Mesenchymal stem cell (in vitro differentiated cells and primary cell): ENCODE measurements around the gene ELFN1.

Experiments
- DNase-seq: peaks from one replicate; pipeline ENCODE4 v3.0.0-alpha.2; 2013
- H2AFZ ChIP-seq: one replicate; pipeline ENCODE4 v1.6.1; 2013; ENCODE audit warnings: low read depth, mild to moderate bottlenecking, control low read depth, inconsistent platforms, low read length, moderate library complexity
- H2AK5ac ChIP-seq: 2 replicates; pipeline ENCODE4 v1.6.1; 2013; ENCODE audit warnings: low read length, moderate library complexity, mild to moderate bottlenecking, inconsistent platforms; ENCODE audit not compliant: severe bottlenecking
- H2BK120ac ChIP-seq: one replicate; pipeline ENCODE4 v1.6.1; 2013; ENCODE audit warnings: low read depth, mild to moderate bottlenecking, inconsistent platforms, low read length, moderate library complexity
- H2BK12ac ChIP-seq, 2 experiments: one replicate each; pipeline ENCODE4 v1.6.1; 2013; ENCODE audit warnings: inconsistent platforms in 2 of 2, low read length in 2 of 2, mild to moderate bottlenecking in 2 of 2, moderate library complexity in 2 of 2, control low read depth in 1 of 2
- H2BK15ac ChIP-seq: one replicate; pipeline ENCODE4 v1.6.1; 2013; ENCODE audit warnings: mild to moderate bottlenecking, low read depth, inconsistent platforms; ENCODE audit not compliant: poor library complexity, severe bottlenecking
- H2BK5ac ChIP-seq: 2 replicates; pipeline ENCODE4 v1.6.1; 2013; ENCODE audit warnings: low read depth, mild to moderate bottlenecking, low read length, control low read depth, inconsistent platforms; ENCODE audit not compliant: poor library complexity, severe bottlenecking
- H3K14ac ChIP-seq, 2 experiments: one replicate each; pipeline ENCODE4 v1.6.1; 2013; ENCODE audit warnings: inconsistent platforms in 2 of 2, low read length in 2 of 2, control low read depth in 1 of 2, mild to moderate bottlenecking in 1 of 2, moderate library complexity in 1 of 2
- H3K18ac ChIP-seq, 2 experiments: one replicate each; pipeline ENCODE4 v1.6.1; 2013; ENCODE audit warnings: inconsistent platforms in 2 of 2, low read length in 2 of 2, control low read depth in 1 of 2, low read depth in 1 of 2, mild to moderate bottlenecking in 1 of 2
- H3K23ac ChIP-seq, 2 experiments: one replicate each; pipeline ENCODE4 v1.6.1; 2013; ENCODE audit warnings: inconsistent platforms in 2 of 2, low read length in 2 of 2, mild to moderate bottlenecking in 2 of 2, moderate library complexity in 2 of 2, control low read depth in 1 of 2
- H3K27ac ChIP-seq: 2 replicates; pipeline ENCODE4 v1.5.1; 2013; ENCODE audit warnings: mild to moderate bottlenecking, moderate library complexity, low read length, control low read depth, inconsistent platforms; ENCODE audit not compliant: poor library complexity, severe bottlenecking
- H3K27me3 ChIP-seq, 2 experiments: 2 replicates each; pipeline versions ENCODE4 v1.6.1 to v1.7.0; 2013; ENCODE audit warnings: low read length in 2 of 2, mild to moderate bottlenecking in 2 of 2, moderate library complexity in 2 of 2, control low read depth in 1 of 2, inconsistent platforms in 1 of 2; ENCODE audit not compliant: control insufficient read depth in 1 of 2, insufficient read depth in 1 of 2
- H3K36me3 ChIP-seq, 2 experiments: 2 replicates each; pipeline versions ENCODE4 v1.6.1 to v1.7.0; 2013; ENCODE audit warnings: low read length in 2 of 2, control low read depth in 1 of 2, inconsistent platforms in 1 of 2, low read depth in 1 of 2, mild to moderate bottlenecking in 1 of 2; ENCODE audit not compliant: insufficient read depth in 2 of 2, control insufficient read depth in 1 of 2
- H3K4ac ChIP-seq, 2 experiments: one replicate each; pipeline ENCODE4 v1.6.1; 2013; ENCODE audit warnings: inconsistent platforms in 2 of 2, low read length in 2 of 2, mild to moderate bottlenecking in 2 of 2, moderate library complexity in 2 of 2, control low read depth in 1 of 2, low read depth in 1 of 2
- H3K4me1 ChIP-seq: 2 replicates; pipeline ENCODE4 v1.6.1; 2013; ENCODE audit warnings: low read depth, low read length, control low read depth; ENCODE audit not compliant: control insufficient read depth, insufficient read depth
- H3K4me2 ChIP-seq: 2 replicates; pipeline ENCODE4 v1.6.1; 2013; ENCODE audit warnings: low read length, mild to moderate bottlenecking, inconsistent platforms; ENCODE audit not compliant: poor library complexity, severe bottlenecking
- H3K4me3 ChIP-seq, 2 experiments: 2 replicates each; pipeline versions ENCODE4 v1.5.1 to v1.7.0; 2013; ENCODE audit warnings: low read length in 2 of 2, mild to moderate bottlenecking in 2 of 2, control low read depth in 1 of 2, low read depth in 1 of 2; ENCODE audit not compliant: insufficient read depth in 1 of 2
- H3K79me1 ChIP-seq: replicated peaks from 2 replicates; pipeline ENCODE4 v1.6.1; 2013; ENCODE audit warnings: mild to moderate bottlenecking, control low read depth, low read length, inconsistent platforms; ENCODE audit not compliant: poor library complexity, severe bottlenecking
- H3K9ac ChIP-seq: 2 replicates; pipeline ENCODE4 v1.7.0; 2013; ENCODE audit warnings: mild to moderate bottlenecking, low read length, moderate library complexity
- H3K9me3 ChIP-seq: 2 replicates; pipeline ENCODE4 v1.7.0; 2013; ENCODE audit warnings: mild to moderate bottlenecking, low read length; ENCODE audit not compliant: control insufficient read depth
- H4K8ac ChIP-seq: one replicate; pipeline ENCODE4 v1.6.1; 2013; ENCODE audit warnings: inconsistent platforms, mild to moderate bottlenecking, low read length, moderate library complexity
- H4K91ac ChIP-seq: one replicate; pipeline ENCODE4 v1.6.1; 2013; ENCODE audit warnings: mild to moderate bottlenecking, low read length, inconsistent platforms
- WGBS: methylation state at CpG from one replicate; pipeline ENCODE4 v1.1.7; 2013; ENCODE audit warnings: mixed read lengths; 5-methylcytosine and 5-hydroxymethylcytosine counted together

Gene ELFN1

DNA sequence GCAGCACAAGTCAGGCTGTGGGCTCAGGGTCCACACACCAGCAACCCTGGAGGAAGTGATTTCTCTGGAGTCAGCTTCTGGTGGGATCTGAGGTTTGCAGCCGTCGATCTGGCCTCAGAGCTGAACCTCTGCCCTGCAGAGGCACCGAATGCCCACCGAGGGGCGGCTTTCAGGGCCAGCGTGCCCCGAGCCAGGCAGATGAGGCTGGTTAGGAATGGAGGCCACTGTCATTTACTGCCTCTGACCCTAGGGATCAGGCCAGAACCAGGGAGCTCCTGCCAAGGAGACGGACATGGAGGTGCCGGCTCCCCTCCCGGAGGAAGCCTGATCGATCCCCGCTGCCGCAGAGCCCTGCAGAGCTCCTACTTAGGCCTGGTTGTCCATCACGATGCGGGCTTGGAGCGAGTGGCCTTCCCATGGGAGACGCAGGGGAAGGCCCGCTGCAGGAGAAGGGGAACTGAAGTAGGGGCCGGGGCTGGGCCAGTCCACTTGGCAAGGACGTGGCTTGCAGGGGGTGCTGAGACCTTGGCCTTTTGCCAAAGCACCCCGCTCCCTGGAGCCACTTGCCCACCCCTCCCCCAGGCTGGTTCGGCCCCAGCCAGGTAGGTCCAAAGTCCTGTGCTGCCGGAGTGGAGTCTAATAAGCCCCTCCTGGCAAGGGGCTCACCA, 19.6 kb upstream of the ELFN1 start:
- no peak overlapping the region for H2BK120ac ChIP-seq
- H2BK5ac ChIP-seq = no peak overlapping the region
- H3K18ac ChIP-seq = no peak overlapping the region
- H4K8ac ChIP-seq = no peak overlapping the region
- H2AFZ ChIP-seq = no peak overlapping the region
- H3K4ac ChIP-seq = no peak overlapping the region
- no peak overlapping the region for H2BK12ac ChIP-seq
- 91% methylated on average over 23 of the region's 23 CpGs for WGBS
- DNase-seq = no peak
- no peaks in the 10 kb centered on the region for H3K36me3 ChIP-seq
- H4K91ac ChIP-seq = no peak overlapping the region
- no peak overlapping the region for H2BK15ac ChIP-seq
- no peak overlapping the region for H3K4me2 ChIP-seq
- H2AK5ac ChIP-seq = no peak overlapping the region
- H3K14ac ChIP-seq = no peak overlapping the region
- H3K9me3 ChIP-seq = no peaks in the 10 kb centered on the region
- peaks cover 39 to 77% of the 10 kb centered on the region in 2 experiments for H3K27me3 ChIP-seq
- no peak overlapping the region for H3K9ac ChIP-seq
- H3K79me1 ChIP-seq = no peaks in the 10 kb centered on the region
- peaks cover 2% of the 10 kb centered on the region for H3K4me1 ChIP-seq
- no peak overlapping the region for H3K4me3 ChIP-seq
- H3K23ac ChIP-seq = no peak overlapping the region
- no peak overlapping the region for H3K27ac ChIP-seq

GRCh38 chr7:1651031-1651446, 19.0 kb upstream of the ELFN1 start:
- no peak overlapping the region for H3K4ac ChIP-seq
- peaks cover 2% of the 10 kb centered on the region for H3K4me1 ChIP-seq
- H3K18ac ChIP-seq = no peak overlapping the region
- no peak overlapping the region for H2AK5ac ChIP-seq
- H3K9me3 ChIP-seq = no peaks in the 10 kb centered on the region
- H3K9ac ChIP-seq = no peak overlapping the region
- H2BK15ac ChIP-seq = no peak overlapping the region
- no peaks in the 10 kb centered on the region for H3K79me1 ChIP-seq
- H2AFZ ChIP-seq = no peak overlapping the region
- WGBS = 84% methylated on average over 9 of the region's 13 CpGs
- H4K8ac ChIP-seq = no peak overlapping the region
- H3K14ac ChIP-seq = no peak overlapping the region
- peaks cover 42 to 76% of the 10 kb centered on the region in 2 experiments for H3K27me3 ChIP-seq
- no peak overlapping the region for H3K27ac ChIP-seq
- no peak overlapping the region for H2BK12ac ChIP-seq
- H3K23ac ChIP-seq = no peak overlapping the region
- no peak overlapping the region for H2BK5ac ChIP-seq
- no peak overlapping the region for H2BK120ac ChIP-seq
- H3K36me3 ChIP-seq = no peaks in the 10 kb centered on the region
- DNase-seq = no peak
- H3K4me2 ChIP-seq = no peak overlapping the region
- no peak overlapping the region for H4K91ac ChIP-seq
- H3K4me3 ChIP-seq = no peak overlapping the region

- Histone ChIP-seq H2AK5ac (no peak overlapping the region), H3K9ac (no peak overlapping the region), H3K4me2 (no peak overlapping the region), H3K4me3 (no peak overlapping the region), H3K23ac (no peak overlapping the region), H2BK120ac (no peak overlapping the region), H2AFZ (no peak overlapping the region), H2BK15ac (no peak overlapping the region), H3K36me3 (no peaks in the 10 kb centered on the region), H2BK5ac (no peak overlapping the region), H3K27me3 (peaks cover 39 to 76% of the 10 kb centered on the region in 2 experiments), H3K27ac (no peak overlapping the region), H3K14ac (no peak overlapping the region), H3K4me1 (peaks cover 2% of the 10 kb centered on the region), H4K8ac (no peak overlapping the region), H3K9me3 (no peaks in the 10 kb centered on the region), H3K18ac (no peak overlapping the region), H2BK12ac (no peak overlapping the region), H3K79me1 (no peaks in the 10 kb centered on the region), H3K4ac (no peak overlapping the region), H4K91ac (no peak overlapping the region)
- 84% methylated on average over 6 of the region's 6 CpGs for WGBS
- no peak for DNase-seq
Observed at GRCh38 chr7:1651891-1652290, 18.2 kb upstream of the ELFN1 start.

DNA sequence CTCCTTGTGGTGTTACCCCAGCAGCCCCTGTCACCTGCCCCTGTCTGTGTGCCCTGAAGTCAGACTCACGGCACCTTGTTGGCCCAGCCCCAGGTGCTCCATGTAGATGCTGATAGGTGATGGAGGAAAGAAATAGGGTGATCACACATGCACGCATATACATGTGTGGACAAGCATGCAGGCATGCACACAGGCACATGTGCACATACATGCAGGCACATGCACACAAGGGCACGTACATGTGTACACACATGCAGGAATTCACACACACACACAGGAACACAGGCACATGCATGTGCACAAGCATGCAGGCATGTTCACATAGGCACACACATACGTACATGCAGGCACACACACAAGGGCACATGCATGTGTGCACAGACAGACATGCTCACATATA, 16.6 kb upstream of the ELFN1 start:
- Histone ChIP-seq H3K79me1 (no peaks in the 10 kb centered on the region), H3K14ac (no peak overlapping the region), H4K91ac (peak overlapping the region; percentile 72), H2BK15ac (no peak overlapping the region), H2AK5ac (no peak overlapping the region), H3K9me3 (no peaks in the 10 kb centered on the region), H3K36me3 (no peaks in the 10 kb centered on the region), H3K4me1 (no peaks in the 10 kb centered on the region), H3K18ac (no peak overlapping the region), H2BK5ac (no peak overlapping the region), H3K9ac (no peak overlapping the region), H3K4me3 (no peak overlapping the region), H3K23ac (no peak overlapping the region), H2BK120ac (no peak overlapping the region), H3K4ac (no peak overlapping the region), H2AFZ (no peak overlapping the region), H3K4me2 (no peak overlapping the region), H4K8ac (no peak overlapping the region), H3K27ac (no peak overlapping the region), H3K27me3 (peaks cover 28 to 72% of the 10 kb centered on the region in 2 experiments), H2BK12ac (no peak overlapping the region)
- WGBS = 97% methylated on average over 4 of the region's 4 CpGs
- no peak for DNase-seq
